ENCODE measurements around the gene LAMA5.

DNA sequence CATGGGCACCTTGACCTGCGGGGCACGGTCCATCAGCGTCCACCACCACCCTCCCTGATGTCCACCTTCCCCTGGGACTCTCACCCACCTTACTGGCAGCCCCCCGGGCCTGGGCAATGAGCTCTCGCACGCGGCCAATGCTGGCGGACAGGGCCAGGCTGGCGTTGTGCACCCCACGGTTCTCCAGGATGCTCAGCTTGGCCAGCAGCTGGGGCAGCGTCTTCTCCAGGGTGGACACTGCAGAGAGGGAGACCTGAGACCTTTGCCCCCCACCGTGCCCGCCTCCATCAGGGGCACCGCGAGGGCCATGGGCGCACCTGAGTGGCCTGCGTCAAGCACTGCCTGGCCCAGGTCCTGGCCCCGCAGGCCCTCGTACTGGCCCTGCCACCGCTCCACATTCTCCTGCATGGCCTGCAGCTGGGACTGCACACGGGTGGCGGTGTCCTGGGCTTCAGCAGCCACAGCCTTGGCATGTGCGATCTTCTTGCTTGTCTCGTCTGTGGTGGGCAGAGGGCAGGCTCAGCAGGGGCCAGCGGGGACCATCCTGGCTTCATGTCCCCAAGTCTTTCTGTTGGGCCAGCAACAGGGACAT, 52.3 kb downstream of the LAMA5 start:
- TF ChIP-seq, protein P1, sequence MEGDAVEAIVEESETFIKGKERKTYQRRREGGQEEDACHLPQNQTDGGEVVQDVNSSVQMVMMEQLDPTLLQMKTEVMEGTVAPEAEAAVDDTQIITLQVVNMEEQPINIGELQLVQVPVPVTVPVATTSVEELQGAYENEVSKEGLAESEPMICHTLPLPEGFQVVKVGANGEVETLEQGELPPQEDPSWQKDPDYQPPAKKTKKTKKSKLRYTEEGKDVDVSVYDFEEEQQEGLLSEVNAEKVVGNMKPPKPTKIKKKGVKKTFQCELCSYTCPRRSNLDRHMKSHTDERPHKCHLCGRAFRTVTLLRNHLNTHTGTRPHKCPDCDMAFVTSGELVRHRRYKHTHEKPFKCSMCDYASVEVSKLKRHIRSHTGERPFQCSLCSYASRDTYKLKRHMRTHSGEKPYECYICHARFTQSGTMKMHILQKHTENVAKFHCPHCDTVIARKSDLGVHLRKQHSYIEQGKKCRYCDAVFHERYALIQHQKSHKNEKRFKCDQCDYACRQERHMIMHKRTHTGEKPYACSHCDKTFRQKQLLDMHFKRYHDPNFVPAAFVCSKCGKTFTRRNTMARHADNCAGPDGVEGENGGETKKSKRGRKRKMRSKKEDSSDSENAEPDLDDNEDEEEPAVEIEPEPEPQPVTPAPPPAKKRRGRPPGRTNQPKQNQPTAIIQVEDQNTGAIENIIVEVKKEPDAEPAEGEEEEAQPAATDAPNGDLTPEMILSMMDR (IDR thresholded peaks at IDR 0.05; ENCODE audit: borderline replicate concordance, extremely low read depth, low read length, poor library complexity, severe bottlenecking) = no peak
- TF ChIP-seq EZH2 (IDR thresholded peaks at IDR 0.05; ENCODE audit: borderline replicate concordance, low read depth, low read length, severe bottlenecking) = no peak
